Osteocyte (in vitro differentiated cells): Measurements from ENCODE around the gene ZNF202. TPM values are rescaled to one million over a fixed set of nuclear protein-coding genes. Genes with fewer than 3 reads are reported as not detected.

ENCODE experiments used
- DNase-seq: peaks from one replicate; pipeline ENCODE4 v3.0.0; 2021; ENCODE audit warnings: mixed read lengths; ENCODE audit not compliant: unreplicated experiment; ENCODE audit errors: extremely low spot score
- H3K27ac Mint-ChIP-seq: one replicate; pipeline ENCODE4 v1.8.0; 2021; ENCODE audit warnings: mild to moderate bottlenecking, mixed read lengths; ENCODE audit not compliant: unreplicated experiment
- H3K27me3 Mint-ChIP-seq: one replicate; pipeline ENCODE4 v1.8.0; 2021; ENCODE audit warnings: mixed read lengths; ENCODE audit not compliant: unreplicated experiment
- H3K36me3 Mint-ChIP-seq: one replicate; pipeline ENCODE4 v1.8.0; 2021; ENCODE audit warnings: mixed read lengths; ENCODE audit not compliant: unreplicated experiment
- H3K4me1 Mint-ChIP-seq: one replicate; pipeline ENCODE4 v1.8.0; 2021; ENCODE audit warnings: mixed read lengths; ENCODE audit not compliant: unreplicated experiment
- H3K4me3 Mint-ChIP-seq: one replicate; pipeline ENCODE4 v1.8.0; 2021; ENCODE audit warnings: mild to moderate bottlenecking, moderate library complexity, mixed read lengths; ENCODE audit not compliant: unreplicated experiment
- H3K9me3 Mint-ChIP-seq: one replicate; pipeline ENCODE4 v1.8.0; 2021; ENCODE audit warnings: mixed read lengths; ENCODE audit not compliant: unreplicated experiment
- total RNA-seq: library from RNA; stranded (reverse); gene quantifications from 2 replicates; pipeline ENCODE4 v1.2.1, GENCODE V29; 2021
- TF ChIP-seq, protein P1 (sequence below): fragments of 200-600 bp; sonication (generic); IDR thresholded peaks from 2 replicates; pipeline ENCODE4 v1.5.0; 2021; ENCODE audit warnings: antibody characterized with exemption, mild to moderate bottlenecking, moderate library complexity

ZNF202 gene
- total RNA-seq, 1 donor from 2014 or later: 11.2 TPM

DNA sequence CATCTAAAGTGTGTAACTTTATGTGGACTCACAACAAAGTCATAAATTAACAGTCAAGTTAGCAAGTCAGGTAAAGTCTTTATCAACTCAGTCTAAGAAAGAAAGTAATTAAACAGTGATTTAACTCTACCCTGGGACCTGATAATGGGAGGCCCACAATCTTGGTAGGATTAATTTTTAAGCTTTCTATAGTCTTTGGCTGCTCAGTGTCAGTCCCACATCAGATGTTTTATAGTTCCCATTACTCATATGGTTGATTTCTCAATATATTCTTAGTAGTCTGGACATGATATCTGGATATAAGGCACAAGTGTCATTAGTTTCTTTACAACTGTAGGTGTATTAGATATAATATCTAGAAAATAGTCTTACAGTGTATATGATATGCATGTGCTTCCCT is 48.5 kb downstream of the ZNF202 start:
- no peak for DNase-seq
- no peak overlapping the region for H3K27ac Mint-ChIP-seq
- H3K4me1 Mint-ChIP-seq: no peaks in the 10 kb centered on the region
- peaks cover 34% of the 10 kb centered on the region for H3K27me3 Mint-ChIP-seq
- TF ChIP-seq, protein P1, sequence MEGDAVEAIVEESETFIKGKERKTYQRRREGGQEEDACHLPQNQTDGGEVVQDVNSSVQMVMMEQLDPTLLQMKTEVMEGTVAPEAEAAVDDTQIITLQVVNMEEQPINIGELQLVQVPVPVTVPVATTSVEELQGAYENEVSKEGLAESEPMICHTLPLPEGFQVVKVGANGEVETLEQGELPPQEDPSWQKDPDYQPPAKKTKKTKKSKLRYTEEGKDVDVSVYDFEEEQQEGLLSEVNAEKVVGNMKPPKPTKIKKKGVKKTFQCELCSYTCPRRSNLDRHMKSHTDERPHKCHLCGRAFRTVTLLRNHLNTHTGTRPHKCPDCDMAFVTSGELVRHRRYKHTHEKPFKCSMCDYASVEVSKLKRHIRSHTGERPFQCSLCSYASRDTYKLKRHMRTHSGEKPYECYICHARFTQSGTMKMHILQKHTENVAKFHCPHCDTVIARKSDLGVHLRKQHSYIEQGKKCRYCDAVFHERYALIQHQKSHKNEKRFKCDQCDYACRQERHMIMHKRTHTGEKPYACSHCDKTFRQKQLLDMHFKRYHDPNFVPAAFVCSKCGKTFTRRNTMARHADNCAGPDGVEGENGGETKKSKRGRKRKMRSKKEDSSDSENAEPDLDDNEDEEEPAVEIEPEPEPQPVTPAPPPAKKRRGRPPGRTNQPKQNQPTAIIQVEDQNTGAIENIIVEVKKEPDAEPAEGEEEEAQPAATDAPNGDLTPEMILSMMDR: no peak
- H3K4me3 Mint-ChIP-seq: no peak overlapping the region
- no peaks in the 10 kb centered on the region for H3K36me3 Mint-ChIP-seq
- H3K9me3 Mint-ChIP-seq: no peaks in the 10 kb centered on the region

DNA sequence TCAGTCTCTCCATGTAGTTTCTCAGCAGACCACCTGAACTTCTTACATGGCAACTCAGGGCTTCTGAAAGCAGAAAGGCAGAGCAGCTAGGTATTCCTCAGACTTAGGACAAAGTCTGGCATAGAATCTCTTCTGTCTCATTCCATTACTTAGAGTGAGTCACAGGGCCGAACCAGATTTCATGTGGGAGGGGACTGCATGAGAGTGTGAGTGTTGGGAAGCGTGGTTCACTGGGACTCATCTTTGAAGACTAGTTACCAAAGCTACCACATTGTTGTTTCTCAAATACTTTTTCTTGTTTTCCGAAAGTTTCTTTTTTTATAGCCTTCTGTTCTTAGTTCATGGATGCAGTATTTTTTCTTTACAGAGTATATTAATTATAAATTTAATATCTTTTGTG is 51.0 kb downstream of the ZNF202 start:
- H3K9me3 Mint-ChIP-seq: no peaks in the 10 kb centered on the region
- H3K4me3 Mint-ChIP-seq: no peak overlapping the region
- H3K27me3 Mint-ChIP-seq: peaks cover 41% of the 10 kb centered on the region
- DNase-seq: no peak
- H3K4me1 Mint-ChIP-seq: no peaks in the 10 kb centered on the region
- H3K27ac Mint-ChIP-seq: no peak overlapping the region
- no peaks in the 10 kb centered on the region for H3K36me3 Mint-ChIP-seq
- TF ChIP-seq, protein P1: no peak

DNA sequence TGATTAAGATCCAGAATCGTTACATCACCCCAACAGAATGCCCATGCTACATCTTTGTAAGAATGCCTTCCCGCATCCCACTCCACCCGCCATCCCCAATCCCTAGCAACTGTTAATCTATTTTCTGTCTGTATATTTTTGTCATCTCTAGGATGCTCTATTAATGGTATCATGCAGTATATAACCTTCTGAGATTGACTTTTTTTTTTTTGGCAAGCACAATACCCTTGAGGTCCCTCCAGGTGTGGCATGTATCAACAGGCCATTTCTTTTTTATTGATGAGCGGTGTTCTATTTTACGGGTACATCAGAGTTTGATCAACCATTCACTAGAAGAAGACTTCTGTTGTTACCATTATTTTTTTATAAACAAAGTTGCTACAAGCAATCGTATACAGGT is 56.9 kb downstream of the ZNF202 start:
- TF ChIP-seq, protein P1: no peak
- H3K4me1 Mint-ChIP-seq: no peaks in the 10 kb centered on the region
- no peak overlapping the region for H3K27ac Mint-ChIP-seq
- no peaks in the 10 kb centered on the region for H3K36me3 Mint-ChIP-seq
- no peaks in the 10 kb centered on the region for H3K9me3 Mint-ChIP-seq
- no peak for DNase-seq
- H3K4me3 Mint-ChIP-seq: no peak overlapping the region
- H3K27me3 Mint-ChIP-seq: peaks cover 22% of the 10 kb centered on the region

DNA sequence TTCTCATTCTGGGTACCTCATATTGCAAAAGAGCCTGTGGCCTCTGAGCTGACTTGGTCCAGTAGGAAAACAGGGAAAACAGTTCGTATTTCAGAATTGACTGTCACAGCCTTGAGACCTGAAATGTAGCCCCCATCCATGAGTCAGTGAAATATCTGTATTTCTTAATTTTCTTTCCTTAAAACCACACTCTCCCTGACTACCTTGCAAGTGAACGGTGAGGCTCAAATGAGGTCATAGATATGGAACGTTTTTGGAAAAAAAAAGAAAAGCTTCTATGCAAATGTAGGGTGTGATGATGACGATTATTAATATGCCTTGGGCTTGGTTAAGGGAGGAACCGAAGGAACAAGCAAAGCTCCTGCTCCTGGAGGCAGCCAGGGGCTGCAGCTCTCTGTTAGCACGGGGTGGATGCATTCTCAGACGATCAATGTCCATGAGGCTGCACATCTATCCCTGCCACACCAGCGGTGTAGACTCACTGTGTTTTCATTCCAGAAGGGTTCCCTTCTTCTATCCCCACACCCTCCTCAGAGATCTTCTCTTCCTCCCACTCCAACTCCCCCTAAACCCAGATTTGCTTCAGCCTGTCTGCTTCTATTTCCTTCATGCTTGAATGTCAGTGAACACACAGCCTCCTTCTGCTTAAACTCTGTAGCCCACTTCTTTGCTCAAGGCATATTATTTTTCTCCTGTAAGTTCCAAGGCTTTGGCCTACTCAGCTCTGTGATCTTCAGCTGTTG is 57.9 kb downstream of the ZNF202 start:
- no peak overlapping the region for H3K27ac Mint-ChIP-seq
- peaks cover 16% of the 10 kb centered on the region for H3K27me3 Mint-ChIP-seq
- no peaks in the 10 kb centered on the region for H3K36me3 Mint-ChIP-seq
- H3K4me1 Mint-ChIP-seq: no peaks in the 10 kb centered on the region
- TF ChIP-seq, protein P1: no peak
- H3K9me3 Mint-ChIP-seq: no peaks in the 10 kb centered on the region
- no peak overlapping the region for H3K4me3 Mint-ChIP-seq
- no peak for DNase-seq

DNA sequence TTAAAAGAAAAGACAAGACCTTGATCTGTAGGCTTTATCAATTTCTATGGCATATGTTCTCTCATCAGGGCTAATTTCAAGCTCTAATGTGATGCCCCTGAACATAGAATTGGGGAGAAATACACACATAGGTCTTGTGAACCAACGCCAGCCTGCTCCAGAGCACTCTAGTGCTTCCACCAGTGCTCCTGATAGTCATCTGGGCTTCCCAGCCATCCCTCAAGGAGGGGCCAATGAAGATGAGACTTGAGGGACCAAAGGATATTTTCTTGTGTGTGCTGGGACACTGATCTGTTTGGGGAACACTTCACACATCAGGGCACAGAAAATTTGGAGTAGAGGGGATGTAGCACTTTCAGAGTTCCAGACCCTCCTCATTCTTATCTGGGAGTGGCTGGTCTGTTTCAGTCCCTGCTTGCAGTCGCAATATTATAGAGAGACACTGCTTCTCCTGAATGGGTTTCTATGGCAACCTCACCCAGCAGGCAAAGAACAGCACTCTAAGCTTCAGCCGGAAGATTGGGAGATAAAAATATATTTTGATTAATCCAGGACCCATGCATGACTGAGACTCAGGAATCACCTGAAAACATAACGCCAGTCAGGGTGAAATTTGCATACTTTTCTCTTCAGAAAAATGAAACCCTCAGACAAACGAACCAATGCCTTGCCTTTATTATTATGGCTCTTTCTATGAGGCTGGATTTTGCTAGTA is 58.6 kb downstream of the ZNF202 start:
- DNase-seq: no peak
- TF ChIP-seq, protein P1: no peak
- H3K4me3 Mint-ChIP-seq: no peak overlapping the region
- no peaks in the 10 kb centered on the region for H3K4me1 Mint-ChIP-seq
- H3K36me3 Mint-ChIP-seq: no peaks in the 10 kb centered on the region
- H3K27ac Mint-ChIP-seq: no peak overlapping the region
- H3K9me3 Mint-ChIP-seq: no peaks in the 10 kb centered on the region
- H3K27me3 Mint-ChIP-seq: peaks cover 15% of the 10 kb centered on the region
